Measurements from ENCODE around the gene MAGI2.

GRCh38 chr7:78427209-78427608, 1026.3 kb downstream of the MAGI2 start:
- TF ChIP-seq CTCF (IDR thresholded peaks at IDR 0.05; ENCODE audit: extremely low read depth in 1 of 2, insufficient read depth in 1 of 2, low read depth in 1 of 2, low read length in 2 of 2), result no peak
- no peak for TF ChIP-seq POLR2A (IDR thresholded peaks at IDR 0.05; ENCODE audit: low read depth, low read length)
- TF ChIP-seq MAX (IDR thresholded peaks at IDR 0.05; ENCODE audit: insufficient read depth, insufficient read length), result no peak
- no peak for TF ChIP-seq EZH2 (IDR thresholded peaks at IDR 0.05; ENCODE audit: borderline replicate concordance, low read depth, low read length, severe bottlenecking)
- no peak for TF ChIP-seq POLR2AphosphoS5 (IDR thresholded peaks at IDR 0.05; ENCODE audit: insufficient read depth, low read depth, low read length)
- TF ChIP-seq MYC (IDR thresholded peaks at IDR 0.05; ENCODE audit: low read depth, low read length), result no peak
- no peak for TF ChIP-seq GATA2 (IDR thresholded peaks at IDR 0.05; ENCODE audit: insufficient read depth, insufficient read length, low read depth, low read length)
- no peak for TF ChIP-seq FOS (IDR thresholded peaks at IDR 0.05; ENCODE audit: borderline replicate concordance, insufficient read depth, low read length)
- TF ChIP-seq JUN (IDR thresholded peaks at IDR 0.05; ENCODE audit: borderline replicate concordance, insufficient read depth, insufficient read length, low read depth), result no peak
